RWPE2 (cell line): ENCODE data around the gene UBXN2A.
A peak's percentile ranks its signal among the peaks of the same experiment; 100 is the strongest.

Experiments
- ATAC-seq: fragments of 200-7000 bp; cut with Tn5 transposase; 3 replicates; pipeline ENCODE4 v1.9.1; 2021; ENCODE audit warnings: low read depth
- DNase-seq: peaks from one replicate; pipeline ENCODE4 v3.0.0-alpha.2; 2020; ENCODE audit warnings: low spot score
- H3K27ac ChIP-seq: fragments of 450-650 bp; 2 replicates; pipeline ENCODE4 v1.5.1; 2017; ENCODE audit warnings: mild to moderate bottlenecking; ENCODE audit not compliant: poor library complexity, severe bottlenecking
- H3K27me3 ChIP-seq: fragments of 250-450 bp; sonication (Bioruptor Pico); 2 replicates; pipeline ENCODE4 v1.5.1; 2021; ENCODE audit warnings: mild to moderate bottlenecking, moderate library complexity; ENCODE audit not compliant: insufficient read depth, poor library complexity, severe bottlenecking
- H3K36me3 ChIP-seq: fragments of 250-450 bp; sonication (Bioruptor Pico); 2 replicates; pipeline ENCODE4 v1.5.1; 2020; ENCODE audit warnings: low read depth, mild to moderate bottlenecking, moderate library complexity
- H3K4me1 ChIP-seq: fragments of 250-450 bp; sonication (Bioruptor Pico); 2 replicates; pipeline ENCODE4 v1.5.1; 2021; ENCODE audit warnings: mild to moderate bottlenecking, moderate library complexity; ENCODE audit not compliant: insufficient read depth, poor library complexity, severe bottlenecking
- H3K4me3 ChIP-seq: fragments of 250-450 bp; sonication (Bioruptor Pico); 2 replicates; pipeline ENCODE4 v1.5.1; 2021; ENCODE audit warnings: mild to moderate bottlenecking, moderate library complexity; ENCODE audit not compliant: severe bottlenecking
- H3K9me3 ChIP-seq: fragments of 250-450 bp; sonication (Bioruptor Pico); 2 replicates; pipeline ENCODE4 v1.5.1; 2021; ENCODE audit warnings: mild to moderate bottlenecking, moderate library complexity; ENCODE audit not compliant: severe bottlenecking
- TF ChIP-seq, protein P1 (sequence below): fragments of 450-650 bp; IDR thresholded peaks from one replicate; pipeline ENCODE4 v1.5.1; 2017; ENCODE audit warnings: mild to moderate bottlenecking, moderate library complexity; ENCODE audit not compliant: poor library complexity, severe bottlenecking

UBXN2A gene

GRCh38 chr2:23925702-23926289 is 14.5 kb upstream of the UBXN2A start:
- TF ChIP-seq, protein P1, sequence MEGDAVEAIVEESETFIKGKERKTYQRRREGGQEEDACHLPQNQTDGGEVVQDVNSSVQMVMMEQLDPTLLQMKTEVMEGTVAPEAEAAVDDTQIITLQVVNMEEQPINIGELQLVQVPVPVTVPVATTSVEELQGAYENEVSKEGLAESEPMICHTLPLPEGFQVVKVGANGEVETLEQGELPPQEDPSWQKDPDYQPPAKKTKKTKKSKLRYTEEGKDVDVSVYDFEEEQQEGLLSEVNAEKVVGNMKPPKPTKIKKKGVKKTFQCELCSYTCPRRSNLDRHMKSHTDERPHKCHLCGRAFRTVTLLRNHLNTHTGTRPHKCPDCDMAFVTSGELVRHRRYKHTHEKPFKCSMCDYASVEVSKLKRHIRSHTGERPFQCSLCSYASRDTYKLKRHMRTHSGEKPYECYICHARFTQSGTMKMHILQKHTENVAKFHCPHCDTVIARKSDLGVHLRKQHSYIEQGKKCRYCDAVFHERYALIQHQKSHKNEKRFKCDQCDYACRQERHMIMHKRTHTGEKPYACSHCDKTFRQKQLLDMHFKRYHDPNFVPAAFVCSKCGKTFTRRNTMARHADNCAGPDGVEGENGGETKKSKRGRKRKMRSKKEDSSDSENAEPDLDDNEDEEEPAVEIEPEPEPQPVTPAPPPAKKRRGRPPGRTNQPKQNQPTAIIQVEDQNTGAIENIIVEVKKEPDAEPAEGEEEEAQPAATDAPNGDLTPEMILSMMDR, result no peak
- Histone ChIP-seq H3K36me3 (no peaks in the 10 kb centered on the region), H3K4me1 (peaks cover 7% of the 10 kb centered on the region), H3K9me3 (no peaks in the 10 kb centered on the region), H3K4me3 (peak overlapping the region; percentile 80), H3K27me3 (no peaks in the 10 kb centered on the region), H3K27ac (peak overlapping the region; percentile 73)
- ATAC-seq (peak; percentile 49), DNase-seq (no peak)

- H3K4me3 ChIP-seq, result peak overlapping the region; percentile 80
- DNase-seq, result peak; percentile 58
- ATAC-seq, result peak; percentile 38
Measured at GRCh38 chr2:23926290-23926749, 13.9 kb upstream of the UBXN2A start.

DNA sequence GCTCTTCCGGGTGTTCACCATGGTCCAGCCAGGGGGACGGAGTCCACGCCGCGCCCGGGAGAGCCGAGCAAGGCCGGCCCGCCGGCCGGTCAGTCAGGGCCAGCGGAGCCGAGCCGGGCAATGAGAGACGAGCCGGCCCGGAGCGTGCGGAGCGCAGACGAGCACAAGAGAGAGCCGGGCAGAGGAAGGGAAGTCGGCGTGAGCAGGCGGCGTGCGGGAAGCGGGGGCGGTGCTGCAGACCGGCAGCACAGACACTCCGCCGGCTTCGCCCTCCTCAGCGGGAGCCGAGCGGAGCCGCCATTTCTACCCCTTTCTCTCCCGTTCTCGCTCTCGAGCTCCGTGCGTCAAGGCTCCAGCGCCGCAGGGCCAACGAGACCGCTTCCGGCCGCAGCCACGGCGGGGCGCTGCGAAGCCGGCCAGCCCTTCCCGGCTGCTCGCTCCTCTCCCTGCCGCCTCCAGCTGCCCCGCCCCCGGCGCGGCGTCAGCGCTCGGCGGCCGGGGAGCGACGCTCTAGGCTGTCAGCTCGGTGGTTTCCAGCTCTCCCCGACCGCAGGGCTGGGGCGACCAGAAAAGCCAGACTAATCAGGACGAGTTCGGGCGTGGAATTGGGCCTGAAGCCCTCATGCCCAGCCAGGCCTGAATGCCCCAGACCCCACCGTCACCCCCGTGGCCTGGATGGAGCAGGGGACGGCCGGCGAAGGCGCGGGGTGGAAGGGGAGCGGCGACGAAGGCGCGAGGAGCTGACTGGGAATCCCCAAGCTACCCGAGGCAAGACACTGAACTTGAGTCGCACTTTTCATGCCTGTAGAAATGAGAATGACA is 13.3 kb upstream of the UBXN2A start, which contains the start of gene ATAD2B:
TSS of gene ATAD2B (minus strand) at position 374 of the 822 bp plus-strand sequence. CDS start at position 21, 353 bp downstream.
- peak within 1 kb of the TSS; percentile 73 for H3K27ac ChIP-seq
- peak; percentile 83 for ATAC-seq
- no peaks in the 10 kb centered on the region for H3K27me3 ChIP-seq
- H3K4me3 ChIP-seq, result peak within 1 kb of the TSS; percentile 80
- peak; percentile 84 for DNase-seq
- H3K9me3 ChIP-seq, result no peaks in the 10 kb centered on the region
- H3K36me3 ChIP-seq, result no peaks in the 10 kb centered on the region
- H3K4me1 ChIP-seq, result peaks cover 7% of the 10 kb centered on the region
- TF ChIP-seq, protein P1, result peak; percentile 94

More at GRCh38 chr2:23926290-23926749, 13.9 kb upstream of the UBXN2A start:
- Histone ChIP-seq H3K36me3 (no peaks in the 10 kb centered on the region), H3K4me1 (peaks cover 7% of the 10 kb centered on the region), H3K9me3 (no peaks in the 10 kb centered on the region), H3K27ac (peak overlapping the region; percentile 73), H3K27me3 (no peaks in the 10 kb centered on the region)
- TF ChIP-seq, protein P1, result no peak

DNA sequence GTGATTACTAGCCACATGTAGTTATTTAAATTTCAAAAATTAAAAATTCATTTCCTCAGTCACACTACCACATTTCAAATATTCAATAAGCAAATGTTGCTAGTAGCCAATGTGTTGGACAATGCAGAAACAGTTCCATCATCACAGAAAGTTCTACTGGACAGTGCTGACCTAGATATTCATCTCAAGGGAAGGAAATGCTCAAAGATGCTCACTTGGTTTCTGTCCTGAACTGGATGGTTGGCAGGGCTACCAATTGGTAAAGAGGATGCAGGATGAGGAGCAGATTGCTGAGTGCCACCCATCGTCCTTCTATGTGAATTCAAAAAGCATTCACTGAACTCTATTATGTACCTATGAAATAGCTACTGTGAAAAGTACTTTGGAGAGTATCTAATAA is 6.0 kb upstream of the UBXN2A start:
- Histone ChIP-seq H3K27me3 (no peaks in the 10 kb centered on the region), H3K9me3 (no peaks in the 10 kb centered on the region), H3K4me3 (no peak overlapping the region), H3K36me3 (no peaks in the 10 kb centered on the region), H3K4me1 (no peaks in the 10 kb centered on the region), H3K27ac (no peak overlapping the region)
- DNase-seq (no peak), ATAC-seq (no peak)
- TF ChIP-seq, protein P1, result no peak
